Esophagus squamous epithelium (tissue), 4 donors: ENCODE data around the gene TSC22D1.

Source experiments
- POLR2A ChIP-seq, 4 donors: fragments of 450-650 bp; IDR thresholded peaks; one replicate each; pipeline ENCODE4 v1.6.1; 2017; ENCODE audit warnings: antibody characterized with exemption in 4 of 4, mild to moderate bottlenecking in 4 of 4, moderate library complexity in 3 of 4
- TF ChIP-seq, protein P1 (sequence below), 6 experiments: fragments of 450-650 bp in 4 of 6; fragments of 200-600 bp in 2 of 6; sonication (generic) in 2 of 6; IDR thresholded peaks; one replicate each; pipeline ENCODE4 v1.5.1; 2016 to 2019; ENCODE audit warnings: antibody characterized with exemption in 6 of 6, mild to moderate bottlenecking in 4 of 6, moderate library complexity in 4 of 6

- TF ChIP-seq POLR2A (IDR thresholded peaks at IDR 0.05) = no peak
- TF ChIP-seq, protein P1, sequence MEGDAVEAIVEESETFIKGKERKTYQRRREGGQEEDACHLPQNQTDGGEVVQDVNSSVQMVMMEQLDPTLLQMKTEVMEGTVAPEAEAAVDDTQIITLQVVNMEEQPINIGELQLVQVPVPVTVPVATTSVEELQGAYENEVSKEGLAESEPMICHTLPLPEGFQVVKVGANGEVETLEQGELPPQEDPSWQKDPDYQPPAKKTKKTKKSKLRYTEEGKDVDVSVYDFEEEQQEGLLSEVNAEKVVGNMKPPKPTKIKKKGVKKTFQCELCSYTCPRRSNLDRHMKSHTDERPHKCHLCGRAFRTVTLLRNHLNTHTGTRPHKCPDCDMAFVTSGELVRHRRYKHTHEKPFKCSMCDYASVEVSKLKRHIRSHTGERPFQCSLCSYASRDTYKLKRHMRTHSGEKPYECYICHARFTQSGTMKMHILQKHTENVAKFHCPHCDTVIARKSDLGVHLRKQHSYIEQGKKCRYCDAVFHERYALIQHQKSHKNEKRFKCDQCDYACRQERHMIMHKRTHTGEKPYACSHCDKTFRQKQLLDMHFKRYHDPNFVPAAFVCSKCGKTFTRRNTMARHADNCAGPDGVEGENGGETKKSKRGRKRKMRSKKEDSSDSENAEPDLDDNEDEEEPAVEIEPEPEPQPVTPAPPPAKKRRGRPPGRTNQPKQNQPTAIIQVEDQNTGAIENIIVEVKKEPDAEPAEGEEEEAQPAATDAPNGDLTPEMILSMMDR (IDR thresholded peaks at IDR 0.05) = no peak
These were observed 168.2 kb downstream of the TSC22D1 start for GRCh38 chr13:44407891-44408290.
